ENCODE results near the gene ACBD3. TPM values are rescaled to one million over a fixed set of nuclear protein-coding genes. Genes with fewer than 3 reads are reported as not detected.
A peak's percentile ranks its signal among the peaks of the same experiment; 100 is the strongest.

The ACBD3 gene
- polyA plus RNA-seq, 1 experiment, result 63.0 TPM

DNA sequence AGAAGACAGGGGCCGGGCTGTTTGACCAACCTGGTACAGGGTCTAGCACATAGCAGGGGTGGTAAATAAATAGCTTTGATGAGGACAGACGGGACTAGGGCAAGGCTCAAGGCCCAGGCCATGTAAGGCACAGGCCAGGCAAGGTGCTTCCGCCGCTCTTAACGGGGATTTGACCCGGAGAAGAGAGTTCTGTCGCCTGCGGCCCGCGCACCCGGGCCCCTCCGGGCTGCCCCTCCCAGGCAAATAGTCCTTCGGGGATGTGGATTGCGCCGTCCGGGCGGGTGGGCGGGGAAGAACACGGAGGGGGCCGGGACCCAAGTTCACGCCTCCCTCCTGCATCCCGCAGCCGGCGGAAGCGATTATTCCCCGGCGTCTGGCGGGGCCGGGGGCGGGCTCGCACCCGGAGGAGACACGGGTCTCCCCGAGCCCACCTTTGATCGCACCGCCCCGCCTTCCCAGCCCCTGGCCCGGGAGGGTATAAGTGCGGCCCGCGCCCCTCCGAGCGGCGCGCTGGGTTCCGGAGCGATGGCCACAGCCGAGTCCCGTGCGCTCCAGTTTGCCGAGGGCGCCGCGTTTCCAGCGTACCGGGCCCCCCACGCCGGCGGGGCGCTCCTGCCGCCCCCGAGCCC lies 36.7 kb upstream of the ACBD3 start, which contains the start of gene MIXL1:
Gene MIXL1 (plus strand): TSS at position 508 of the 629 bp plus-strand sequence. CDS start 18 bp downstream, at position 526.
- ChIA-PET CTCF (interaction anchor here (1.6 kb wide), 1 partner anchor 26 kb away, joined by 4 read pairs; no protein-coding TSS in a partner anchor), POLR2A (no interaction called here)
- DNase-seq (ENCODE audit: low read depth, low spot score), result no peak
- Histone ChIP-seq H3K27ac (ENCODE audit: low read depth, low read length) (no peak within 1 kb of the TSS), H3K4me3 (ENCODE audit: low read depth, low read length) (peak within 1 kb of the TSS; percentile 54), H3K9me3 (ENCODE audit: control insufficient read depth, insufficient read depth, low read length) (no peaks in the 10 kb centered on the region), H3K27me3 (ENCODE audit: control insufficient read depth, insufficient read depth, low read length) (peaks cover 10% of the 10 kb centered on the region)
- TF ChIP-seq, protein P1, sequence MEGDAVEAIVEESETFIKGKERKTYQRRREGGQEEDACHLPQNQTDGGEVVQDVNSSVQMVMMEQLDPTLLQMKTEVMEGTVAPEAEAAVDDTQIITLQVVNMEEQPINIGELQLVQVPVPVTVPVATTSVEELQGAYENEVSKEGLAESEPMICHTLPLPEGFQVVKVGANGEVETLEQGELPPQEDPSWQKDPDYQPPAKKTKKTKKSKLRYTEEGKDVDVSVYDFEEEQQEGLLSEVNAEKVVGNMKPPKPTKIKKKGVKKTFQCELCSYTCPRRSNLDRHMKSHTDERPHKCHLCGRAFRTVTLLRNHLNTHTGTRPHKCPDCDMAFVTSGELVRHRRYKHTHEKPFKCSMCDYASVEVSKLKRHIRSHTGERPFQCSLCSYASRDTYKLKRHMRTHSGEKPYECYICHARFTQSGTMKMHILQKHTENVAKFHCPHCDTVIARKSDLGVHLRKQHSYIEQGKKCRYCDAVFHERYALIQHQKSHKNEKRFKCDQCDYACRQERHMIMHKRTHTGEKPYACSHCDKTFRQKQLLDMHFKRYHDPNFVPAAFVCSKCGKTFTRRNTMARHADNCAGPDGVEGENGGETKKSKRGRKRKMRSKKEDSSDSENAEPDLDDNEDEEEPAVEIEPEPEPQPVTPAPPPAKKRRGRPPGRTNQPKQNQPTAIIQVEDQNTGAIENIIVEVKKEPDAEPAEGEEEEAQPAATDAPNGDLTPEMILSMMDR (IDR thresholded peaks at IDR 0.05; ENCODE audit: low read depth, low read length), result no peak

DNA sequence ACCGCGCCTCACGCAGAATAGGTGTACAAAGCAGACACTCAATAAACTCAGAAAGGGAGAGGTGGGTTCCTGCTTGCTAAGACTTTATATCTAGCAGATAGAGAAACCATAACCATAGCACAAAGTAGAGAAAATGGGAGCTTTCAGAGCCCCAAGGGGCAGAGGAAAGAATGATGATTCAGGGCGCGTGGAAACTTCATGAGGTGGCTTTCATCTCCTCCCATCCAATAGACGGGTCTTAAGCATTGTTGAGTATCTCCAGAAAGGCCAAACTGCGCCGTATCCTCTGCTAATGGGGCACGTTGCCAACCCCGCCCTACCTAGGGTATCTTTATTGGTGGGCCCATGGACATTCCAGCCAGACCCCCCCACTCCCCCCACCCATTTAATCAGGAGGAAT lies 36.1 kb upstream of the ACBD3 start:
- H3K27me3 ChIP-seq (ENCODE audit: control insufficient read depth, insufficient read depth, low read length), result peaks cover 10% of the 10 kb centered on the region
- TF ChIP-seq, protein P1 (IDR thresholded peaks at IDR 0.05; ENCODE audit: low read depth, low read length), result no peak
- H3K27ac ChIP-seq (ENCODE audit: low read depth, low read length), result no peak overlapping the region
- H3K9me3 ChIP-seq (ENCODE audit: control insufficient read depth, insufficient read depth, low read length), result no peaks in the 10 kb centered on the region
- DNase-seq (ENCODE audit: low read depth, low spot score), result no peak
- CTCF ChIA-PET, result interaction anchor here (0.6 kb wide), 1 partner anchor 29 kb away, joined by 4 read pairs; no protein-coding TSS in a partner anchor
- H3K4me3 ChIP-seq (ENCODE audit: low read depth, low read length), result no peak overlapping the region
- POLR2A ChIA-PET, result no interaction called here

DNA sequence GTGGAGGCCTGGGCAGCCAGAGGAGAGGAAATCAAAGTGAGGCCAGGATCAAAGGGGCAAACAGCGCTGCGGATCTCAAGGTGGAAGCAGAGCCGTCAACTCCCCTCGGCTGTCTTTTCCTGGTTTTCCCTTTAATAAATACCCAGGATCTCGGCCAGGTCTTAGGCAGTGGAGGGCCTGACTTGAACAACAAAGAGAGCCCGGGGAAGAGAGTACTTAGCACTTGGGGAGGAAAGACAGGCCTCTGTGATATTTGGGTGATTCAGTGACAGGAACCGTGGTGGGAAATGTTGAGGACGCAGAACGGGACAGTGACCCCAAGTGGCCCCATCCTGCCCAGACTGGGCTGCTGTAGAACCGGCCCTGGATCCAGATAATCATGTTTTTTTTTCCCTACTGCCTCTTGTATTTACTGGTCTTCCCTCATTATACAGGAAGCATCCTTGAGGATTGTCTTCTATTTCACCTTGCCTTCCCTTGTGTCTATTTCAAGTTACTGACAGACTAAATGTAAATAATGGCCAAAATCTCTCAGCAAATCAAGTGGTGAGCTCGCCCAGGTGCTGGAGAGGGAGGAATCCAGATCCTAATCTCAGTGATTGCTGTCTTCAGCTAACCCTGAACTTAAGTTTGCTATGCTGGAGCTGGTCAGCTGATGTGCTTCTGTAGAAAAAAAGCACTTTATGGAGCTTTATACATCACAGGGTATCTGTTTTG lies 34.1 kb upstream of the ACBD3 start:
- Histone ChIP-seq H3K27ac (ENCODE audit: low read depth, low read length) (no peak overlapping the region), H3K27me3 (ENCODE audit: control insufficient read depth, insufficient read depth, low read length) (peaks cover 10% of the 10 kb centered on the region), H3K9me3 (ENCODE audit: control insufficient read depth, insufficient read depth, low read length) (no peaks in the 10 kb centered on the region), H3K4me3 (ENCODE audit: low read depth, low read length) (no peak overlapping the region)
- ChIA-PET CTCF (no interaction called here), POLR2A (no interaction called here)
- no peak for DNase-seq (ENCODE audit: low read depth, low spot score)
- TF ChIP-seq, protein P1 (IDR thresholded peaks at IDR 0.05; ENCODE audit: low read depth, low read length), result no peak

DNA sequence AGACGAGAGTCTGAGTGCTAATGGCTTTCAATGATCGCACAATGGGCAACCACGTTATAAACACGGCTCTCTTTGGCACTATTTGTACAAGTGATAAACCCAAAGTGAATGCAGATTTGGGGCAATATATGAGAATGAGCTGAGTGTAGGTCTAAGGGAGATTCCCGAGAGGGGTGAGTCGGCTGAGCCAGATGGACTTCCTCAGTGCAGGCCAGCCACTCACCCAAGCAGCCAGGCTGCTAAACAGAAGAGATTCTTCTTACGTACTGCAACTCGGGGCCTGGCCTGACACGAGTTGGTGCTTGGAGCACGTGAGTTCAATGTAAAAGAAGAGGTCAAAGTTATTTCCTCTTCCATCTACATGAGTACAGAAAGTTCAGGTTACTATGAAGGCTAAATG lies 30.7 kb upstream of the ACBD3 start:
- no peak overlapping the region for H3K27ac ChIP-seq (ENCODE audit: low read depth, low read length)
- no peak overlapping the region for H3K4me3 ChIP-seq (ENCODE audit: low read depth, low read length)
- ChIA-PET POLR2A (no interaction called here), CTCF (no interaction called here)
- TF ChIP-seq, protein P1 (IDR thresholded peaks at IDR 0.05; ENCODE audit: low read depth, low read length), result no peak
- peak; percentile 24 for DNase-seq (ENCODE audit: low read depth, low spot score)
- H3K9me3 ChIP-seq (ENCODE audit: control insufficient read depth, insufficient read depth, low read length), result no peaks in the 10 kb centered on the region
- no peaks in the 10 kb centered on the region for H3K27me3 ChIP-seq (ENCODE audit: control insufficient read depth, insufficient read depth, low read length)

DNA sequence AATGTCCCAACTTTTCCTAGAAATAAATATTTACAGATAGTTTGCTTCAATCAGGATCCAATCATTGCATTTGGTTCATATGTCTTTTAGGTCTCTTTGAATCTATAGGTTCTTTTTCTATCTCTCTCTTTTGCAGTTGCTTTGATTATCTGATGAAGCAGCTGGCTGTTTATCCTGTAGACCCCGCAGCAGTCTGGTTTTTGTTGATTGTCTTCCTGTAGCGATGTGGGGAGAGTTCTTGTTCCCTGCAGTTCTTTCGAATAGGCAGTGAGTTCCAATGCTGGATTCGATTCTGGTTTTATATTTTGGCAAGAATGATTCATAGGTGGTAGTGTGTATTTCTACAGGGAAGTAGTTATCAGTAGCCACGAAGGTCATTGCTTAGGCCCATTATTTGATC lies 29.5 kb upstream of the ACBD3 start:
- ChIA-PET POLR2A (no interaction called here), CTCF (interaction anchor here (1.4 kb wide), 1 partner anchor 19 kb away, joined by 3 read pairs; no protein-coding TSS in a partner anchor)
- DNase-seq (ENCODE audit: low read depth, low spot score), result no peak
- Histone ChIP-seq H3K27me3 (ENCODE audit: control insufficient read depth, insufficient read depth, low read length) (peaks cover 3% of the 10 kb centered on the region), H3K27ac (ENCODE audit: low read depth, low read length) (no peak overlapping the region), H3K9me3 (ENCODE audit: control insufficient read depth, insufficient read depth, low read length) (no peaks in the 10 kb centered on the region), H3K4me3 (ENCODE audit: low read depth, low read length) (no peak overlapping the region)
- TF ChIP-seq, protein P1 (IDR thresholded peaks at IDR 0.05; ENCODE audit: low read depth, low read length), result no peak

Measured in AG04450 (cell line).